Natural killer cell (primary cell): ENCODE data around the gene LRRC17. TPM values are rescaled to one million over a fixed set of nuclear protein-coding genes. Genes with fewer than 3 reads are reported as not detected.

Experiments used
- ATAC-seq, 3 donors: fragments of 150-1000 bp in 2 of 3; fragments of 200-7000 bp in 1 of 3; cut with Tn5 transposase; 1 replicate in 1 of 3; 2 replicates in 2 of 3; pipeline ENCODE4 v1.10.0; 2021; ENCODE audit warnings: mild to moderate bottlenecking in 2 of 3, moderate library complexity in 2 of 3
- DNase-seq, 2 donors: peaks; one replicate each; pipeline versions ENCODE4 v3.0.0 to v3.0.0-alpha.2; 2013 to 2021; ENCODE audit warnings: mixed read lengths in 1 of 2
- H3K27ac ChIP-seq: one replicate; pipeline ENCODE4 v1.5.1; 2013; ENCODE audit warnings: mild to moderate bottlenecking, low read length
- H3K27me3 ChIP-seq: one replicate; pipeline ENCODE4 v1.6.1; 2013; ENCODE audit warnings: low read length; ENCODE audit not compliant: control insufficient read depth, insufficient read depth
- H3K36me3 ChIP-seq: one replicate; pipeline ENCODE4 v1.6.1; 2013; ENCODE audit warnings: low read length; ENCODE audit not compliant: control insufficient read depth, insufficient read depth
- H3K4me1 ChIP-seq: one replicate; pipeline ENCODE4 v1.6.1; 2013; ENCODE audit warnings: low read length; ENCODE audit not compliant: control insufficient read depth, insufficient read depth
- H3K4me3 ChIP-seq: one replicate; pipeline ENCODE4 v1.5.1; 2013; ENCODE audit warnings: low read length
- H3K9me3 ChIP-seq: one replicate; pipeline ENCODE4 v1.6.1; 2013; ENCODE audit warnings: low read length; ENCODE audit not compliant: control insufficient read depth, insufficient read depth
- H3K27ac Mint-ChIP-seq, 2 donors: one replicate each; pipeline ENCODE4 v1.8.0; 2022; ENCODE audit warnings: mild to moderate bottlenecking in 2 of 2, mixed read lengths in 2 of 2, moderate library complexity in 1 of 2
- H3K27me3 Mint-ChIP-seq, 2 donors: one replicate each; pipeline ENCODE4 v1.8.0; 2022; ENCODE audit warnings: low read depth in 2 of 2, mixed read lengths in 2 of 2
- H3K36me3 Mint-ChIP-seq: one replicate; pipeline ENCODE4 v1.8.0; 2022; ENCODE audit warnings: mixed read lengths
- H3K4me1 Mint-ChIP-seq, 2 donors: one replicate each; pipeline ENCODE4 v1.8.0; 2022; ENCODE audit warnings: mixed read lengths in 2 of 2
- H3K4me3 Mint-ChIP-seq: one replicate; pipeline ENCODE4 v1.8.0; 2022; ENCODE audit warnings: mild to moderate bottlenecking, moderate library complexity, mixed read lengths
- H3K9me3 Mint-ChIP-seq, 2 donors: one replicate each; pipeline ENCODE4 v1.8.0; 2022; ENCODE audit warnings: mixed read lengths in 2 of 2
- WGBS: methylation state at CpG from one replicate; pipeline ENCODE4 v1.1.7; 2013; ENCODE audit warnings: missing lambda C conversion rate; ENCODE audit not compliant: insufficient coverage; 5-methylcytosine and 5-hydroxymethylcytosine counted together
- intact Hi-C: fragments of 100-400 bp; cut with micrococcal nuclease; formaldehyde crosslinking; loops from one replicate; pipeline ENCODE4 v1.14.2; 2022
- total RNA-seq, 4 donors: library from RNA; stranded (reverse); fragments of 120-200 nt in 1 of 4; gene quantifications; one replicate each; pipeline versions ENCODE4 v1.2.3 to v1.2.4, GENCODE V29; 2013 to 2022
- TF ChIP-seq, protein P1 (sequence below): fragments of 200-600 bp; IDR thresholded peaks from one replicate; pipeline ENCODE4 v1.8.0; 2022; ENCODE audit warnings: antibody characterized with exemption

The LRRC17 gene
- total RNA-seq, 3 donors from 2014 or later (not counting 1 experiment from before 2014, with no cell fraction given): 0.63 TPM; not detected in 2

DNA sequence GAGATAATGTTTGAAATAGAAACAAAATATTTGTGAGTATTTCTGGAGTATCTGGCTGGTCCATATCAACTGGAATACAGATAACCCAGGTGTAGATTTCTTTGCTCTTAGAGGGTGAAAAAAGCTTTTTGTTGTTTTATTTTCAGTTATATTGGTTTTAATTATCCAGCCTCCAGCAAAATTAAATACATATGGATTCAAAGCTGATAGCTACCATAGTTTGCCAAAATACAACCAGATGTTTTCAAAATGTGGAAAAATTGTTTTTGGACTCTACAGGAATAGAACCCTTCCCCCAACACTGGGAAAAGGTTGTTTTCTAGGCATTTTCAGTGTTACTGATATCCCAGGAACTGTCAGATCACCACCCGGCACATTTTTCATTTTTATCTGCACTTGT, 30.1 kb downstream of the LRRC17 start:
- H3K9me3 Mint-ChIP-seq: no peaks in the 10 kb centered on the region
- H3K4me1 Mint-ChIP-seq: no peaks in the 10 kb centered on the region
- H3K27ac Mint-ChIP-seq: no peak overlapping the region
- intact Hi-C loops: no loop called here
- TF ChIP-seq, protein P1, sequence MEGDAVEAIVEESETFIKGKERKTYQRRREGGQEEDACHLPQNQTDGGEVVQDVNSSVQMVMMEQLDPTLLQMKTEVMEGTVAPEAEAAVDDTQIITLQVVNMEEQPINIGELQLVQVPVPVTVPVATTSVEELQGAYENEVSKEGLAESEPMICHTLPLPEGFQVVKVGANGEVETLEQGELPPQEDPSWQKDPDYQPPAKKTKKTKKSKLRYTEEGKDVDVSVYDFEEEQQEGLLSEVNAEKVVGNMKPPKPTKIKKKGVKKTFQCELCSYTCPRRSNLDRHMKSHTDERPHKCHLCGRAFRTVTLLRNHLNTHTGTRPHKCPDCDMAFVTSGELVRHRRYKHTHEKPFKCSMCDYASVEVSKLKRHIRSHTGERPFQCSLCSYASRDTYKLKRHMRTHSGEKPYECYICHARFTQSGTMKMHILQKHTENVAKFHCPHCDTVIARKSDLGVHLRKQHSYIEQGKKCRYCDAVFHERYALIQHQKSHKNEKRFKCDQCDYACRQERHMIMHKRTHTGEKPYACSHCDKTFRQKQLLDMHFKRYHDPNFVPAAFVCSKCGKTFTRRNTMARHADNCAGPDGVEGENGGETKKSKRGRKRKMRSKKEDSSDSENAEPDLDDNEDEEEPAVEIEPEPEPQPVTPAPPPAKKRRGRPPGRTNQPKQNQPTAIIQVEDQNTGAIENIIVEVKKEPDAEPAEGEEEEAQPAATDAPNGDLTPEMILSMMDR: no peak
- no peaks in the 10 kb centered on the region for H3K27me3 ChIP-seq
- no peak overlapping the region for H3K4me3 ChIP-seq
- no peaks in the 10 kb centered on the region for H3K36me3 ChIP-seq
- no peaks in the 10 kb centered on the region for H3K4me1 ChIP-seq
- no peaks in the 10 kb centered on the region for H3K36me3 Mint-ChIP-seq
- no peak for ATAC-seq
- H3K4me3 Mint-ChIP-seq: no peak overlapping the region
- no peak overlapping the region for H3K27ac ChIP-seq
- no peaks in the 10 kb centered on the region for H3K27me3 Mint-ChIP-seq
- 75% methylated on average over 1 of the region's 1 CpG for WGBS
- DNase-seq: no peak
- no peaks in the 10 kb centered on the region for H3K9me3 ChIP-seq

DNA sequence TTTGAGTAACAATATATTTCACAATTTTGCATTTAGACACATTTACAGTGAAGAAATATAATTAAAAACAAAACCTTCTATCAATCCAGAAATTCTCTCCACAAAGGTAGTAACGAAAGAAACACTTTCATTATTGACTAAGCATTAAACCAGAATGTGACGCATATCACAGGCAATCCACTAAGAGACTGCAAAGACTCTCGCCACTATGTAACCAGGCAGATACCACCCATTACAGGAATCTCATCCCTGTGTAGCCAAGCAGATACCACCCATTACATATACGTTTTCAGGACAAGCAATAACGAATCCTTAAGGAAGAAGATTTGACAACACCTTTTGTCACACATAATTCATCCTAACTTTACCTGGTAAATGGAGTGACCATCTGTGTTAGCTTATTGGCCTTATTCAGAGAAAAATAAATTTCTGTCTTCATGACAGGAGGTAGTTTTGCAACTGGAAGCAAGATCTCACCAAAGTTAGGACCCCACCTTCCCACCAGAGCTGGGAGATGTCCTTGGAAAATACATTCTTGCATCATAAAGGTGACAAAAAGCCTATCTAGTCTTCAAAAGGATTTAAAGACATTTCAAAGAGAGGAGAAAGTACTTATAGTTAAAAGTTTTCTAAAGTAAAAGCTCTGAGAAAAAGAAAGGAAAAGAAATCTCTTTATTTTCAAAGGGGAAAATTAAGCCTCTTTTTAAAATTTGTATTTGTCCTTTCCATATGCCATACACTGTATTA, 30.8 kb downstream of the LRRC17 start:
- H3K4me3 Mint-ChIP-seq: no peak overlapping the region
- intact Hi-C loops: no loop called here
- no peak overlapping the region for H3K4me3 ChIP-seq
- no peaks in the 10 kb centered on the region for H3K36me3 ChIP-seq
- no peaks in the 10 kb centered on the region for H3K4me1 Mint-ChIP-seq
- no peaks in the 10 kb centered on the region for H3K27me3 ChIP-seq
- no peaks in the 10 kb centered on the region for H3K4me1 ChIP-seq
- H3K27ac ChIP-seq: no peak overlapping the region
- H3K27me3 Mint-ChIP-seq: no peaks in the 10 kb centered on the region
- H3K27ac Mint-ChIP-seq: no peak overlapping the region
- WGBS: 66% methylated on average over 5 of the region's 5 CpGs
- H3K36me3 Mint-ChIP-seq: no peaks in the 10 kb centered on the region
- H3K9me3 Mint-ChIP-seq: no peaks in the 10 kb centered on the region
- ATAC-seq: no peak
- TF ChIP-seq, protein P1: no peak
- no peaks in the 10 kb centered on the region for H3K9me3 ChIP-seq
- no peak for DNase-seq

DNA sequence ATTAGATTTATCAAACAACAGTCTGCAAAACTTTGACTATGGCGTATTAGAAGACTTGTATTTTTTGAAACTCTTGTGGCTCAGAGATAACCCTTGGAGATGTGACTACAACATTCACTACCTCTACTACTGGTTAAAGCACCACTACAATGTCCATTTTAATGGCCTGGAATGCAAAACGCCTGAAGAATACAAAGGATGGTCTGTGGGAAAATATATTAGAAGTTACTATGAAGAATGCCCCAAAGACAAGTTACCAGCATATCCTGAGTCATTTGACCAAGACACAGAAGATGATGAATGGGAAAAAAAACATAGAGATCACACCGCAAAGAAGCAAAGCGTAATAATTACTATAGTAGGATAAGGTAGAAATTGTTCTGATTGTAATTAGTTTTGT, 31.4 kb downstream of the LRRC17 start:
- no peak overlapping the region for H3K27ac ChIP-seq
- no peaks in the 10 kb centered on the region for H3K36me3 ChIP-seq
- H3K9me3 ChIP-seq: no peaks in the 10 kb centered on the region
- H3K27me3 Mint-ChIP-seq: no peaks in the 10 kb centered on the region
- no peak overlapping the region for H3K27ac Mint-ChIP-seq
- H3K4me1 Mint-ChIP-seq: no peaks in the 10 kb centered on the region
- intact Hi-C loops: no loop called here
- H3K4me3 ChIP-seq: no peak overlapping the region
- TF ChIP-seq, protein P1: no peak
- no peak overlapping the region for H3K4me3 Mint-ChIP-seq
- WGBS: 94% methylated on average over 4 of the region's 4 CpGs
- H3K4me1 ChIP-seq: no peaks in the 10 kb centered on the region
- H3K9me3 Mint-ChIP-seq: no peaks in the 10 kb centered on the region
- DNase-seq (no peak), ATAC-seq (no peak)
- H3K27me3 ChIP-seq: no peaks in the 10 kb centered on the region
- no peaks in the 10 kb centered on the region for H3K36me3 Mint-ChIP-seq

DNA sequence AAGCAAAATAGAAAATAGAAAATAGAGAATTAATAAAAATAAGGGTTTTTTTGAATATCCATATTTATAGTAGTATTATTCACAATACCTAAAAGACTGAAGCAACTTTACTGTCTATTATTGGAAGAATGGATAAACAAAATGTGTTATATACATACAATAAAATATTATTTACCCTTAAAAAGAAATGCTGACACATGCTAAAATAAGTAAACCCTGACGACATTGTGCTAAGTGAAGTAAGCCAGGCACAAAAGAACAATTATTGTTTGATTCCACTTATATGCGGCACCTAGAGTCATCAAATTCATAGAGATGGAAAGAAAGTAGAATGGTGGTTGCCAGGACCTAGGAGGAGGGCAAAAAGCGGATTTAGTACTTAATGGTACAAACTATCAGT, 39.0 kb downstream of the LRRC17 start:
- no peaks in the 10 kb centered on the region for H3K4me1 Mint-ChIP-seq
- Histone ChIP-seq H3K36me3 (no peaks in the 10 kb centered on the region), H3K27me3 (no peaks in the 10 kb centered on the region), H3K27ac (no peak overlapping the region), H3K4me1 (no peaks in the 10 kb centered on the region), H3K9me3 (no peaks in the 10 kb centered on the region), H3K4me3 (no peak overlapping the region)
- intact Hi-C loops: no loop called here
- H3K27me3 Mint-ChIP-seq: peaks cover 0 to 5% of the 10 kb centered on the region in 2 donors
- no peak for ATAC-seq
- no peak overlapping the region for H3K27ac Mint-ChIP-seq
- H3K4me3 Mint-ChIP-seq: no peak overlapping the region
- TF ChIP-seq, protein P1: no peak
- H3K36me3 Mint-ChIP-seq: peaks cover 6% of the 10 kb centered on the region
- H3K9me3 Mint-ChIP-seq: peaks cover 6 to 12% of the 10 kb centered on the region in 2 donors
- no peak for DNase-seq
- WGBS: 95% methylated on average over 3 of the region's 3 CpGs
